ENCODE measurements around the gene ZBTB17. TPM values are rescaled to one million over a fixed set of nuclear protein-coding genes. Genes with fewer than 3 reads are reported as not detected.
"Not testable (repeated sequence)": the region's sequence is repeated elsewhere in the genome, so short reads cannot be mapped to it uniquely, and the experiment has no call there.

The ZBTB17 gene
- 10 to 100 TPM; 16.2 to 24.3 (median 16.7) TPM for total RNA-seq
- polyA plus RNA-seq, result 100 to 1,000 TPM in 1 of 2 donors, 10 to 100 TPM in 1; 90.5 to 106 TPM

DNA sequence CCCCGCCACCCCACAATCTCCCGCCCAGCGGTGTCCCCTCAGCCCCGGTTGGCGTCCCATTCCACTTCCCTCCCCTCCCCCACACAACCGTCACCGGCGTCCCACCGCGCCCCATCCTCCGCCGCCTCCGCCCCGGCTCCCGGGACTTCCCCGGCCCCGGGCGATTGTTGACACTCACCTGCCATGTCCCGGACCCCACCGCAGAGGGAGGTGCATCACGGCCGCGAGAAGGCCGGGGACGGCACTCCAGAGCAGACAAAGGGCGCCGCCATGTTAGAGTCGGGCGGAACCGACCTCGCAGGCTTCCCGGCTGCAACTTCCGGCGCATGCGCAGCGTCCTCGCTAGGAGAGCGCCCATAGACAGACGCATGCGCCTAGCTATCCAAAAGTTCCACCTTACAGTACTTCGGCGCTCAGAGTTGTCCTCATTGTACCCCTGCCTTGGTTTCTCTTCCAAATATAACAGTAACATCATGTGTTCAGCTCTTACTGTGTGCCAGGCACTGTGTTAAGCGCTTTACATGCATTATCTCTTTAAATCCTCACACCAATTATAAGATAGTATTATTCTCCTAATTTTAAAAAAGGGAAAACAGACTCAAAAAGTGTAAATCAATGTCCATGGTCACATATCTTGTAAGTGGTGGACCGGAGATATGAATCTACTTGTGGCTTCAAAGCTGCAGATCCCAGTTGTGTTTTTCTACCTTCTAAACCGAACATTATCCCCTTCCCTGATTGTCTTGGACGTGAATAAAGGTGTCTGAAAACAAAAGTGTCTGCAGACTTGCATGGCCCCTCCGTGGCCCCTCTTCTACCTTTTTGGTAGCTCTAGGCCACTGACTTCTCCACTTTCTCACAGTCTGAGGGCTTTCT is at the start of gene ZBTB17:
Gene ZBTB17 (minus strand): TSS at position 297 of the 876 bp plus-strand sequence. CDS start 27,606 bp downstream, outside the sequence.
- H3K27ac ChIP-seq, result peak within 1 kb of the TSS in 3 of 4 donors; percentile 42 to 59 (median 46)
- FAIRE-seq, result no peak
- TF ChIP-seq CTCF (IDR thresholded peaks at IDR 0.05), result no peak
- H3K27me3 ChIP-seq, result no peaks in the 10 kb centered on the region
- peak within 1 kb of the TSS; percentile 70 to 98 (median 90) for H3K4me3 ChIP-seq
- 8% methylated on average over 44 to 47 of the region's 47 CpGs for WGBS, 2 donors
- DNase-seq, result peak; percentile 88 to 99 (median 94)
- peaks cover 0 to 6% (median 2%) of the 10 kb centered on the region in 3 donors for H3K36me3 ChIP-seq
- intact Hi-C loops (cut with DNase I), result no loop called here
- H3K9me3 ChIP-seq, result no peaks in the 10 kb centered on the region
- peaks cover 7 to 9% (median 7%) of the 10 kb centered on the region in 3 donors for H3K4me1 ChIP-seq
- peak; percentile 98 to 99 (median 99) for ATAC-seq

DNA sequence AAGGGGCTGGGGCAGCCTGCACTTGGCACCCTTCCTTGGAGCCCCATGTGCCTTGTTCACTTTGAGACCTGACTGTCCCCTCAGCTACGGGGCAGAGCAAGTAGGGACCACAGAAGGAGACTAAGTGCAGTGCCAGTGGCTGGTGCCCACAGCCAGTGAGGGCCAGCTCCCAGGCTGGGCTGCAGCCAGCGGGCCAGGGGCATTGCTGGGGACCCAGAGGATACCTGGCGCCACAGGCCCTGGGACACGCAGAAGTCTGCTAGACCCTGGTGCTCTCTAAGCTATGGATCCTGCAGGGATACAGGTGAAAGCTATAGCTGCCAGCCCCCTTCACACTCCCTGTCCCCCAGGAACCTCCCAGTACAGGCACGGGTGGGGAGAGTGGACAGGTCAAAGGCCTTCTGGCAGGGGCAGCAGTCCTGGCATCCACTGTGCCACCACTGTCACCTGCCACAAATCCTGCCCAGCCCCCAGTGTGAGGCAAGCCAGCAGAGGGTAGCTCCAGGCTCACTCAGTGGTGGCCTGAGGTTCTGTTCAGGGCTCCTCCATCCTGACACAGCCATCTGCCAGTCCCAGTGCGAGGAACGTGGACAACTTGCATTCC is 47.3 kb upstream of the ZBTB17 start:
- Histone ChIP-seq H3K36me3 (no peaks in the 10 kb centered on the region), H3K27me3 (no peaks in the 10 kb centered on the region), H3K4me3 (no peak overlapping the region), H3K4me1 (peaks cover 12 to 14% (median 13%) of the 10 kb centered on the region in 3 donors), H3K27ac (no peak overlapping the region), H3K9me3 (no peaks in the 10 kb centered on the region)
- no peak for TF ChIP-seq CTCF (IDR thresholded peaks at IDR 0.05)
- FAIRE-seq, result no peak
- intact Hi-C loops (cut with DNase I), result no loop called here
- peak in 2 of 6 donors; percentile 10 to 73 for DNase-seq
- no peak for ATAC-seq
- 80 to 82% methylated on average over 7 of the region's 7 CpGs for WGBS, 2 donors

DNA sequence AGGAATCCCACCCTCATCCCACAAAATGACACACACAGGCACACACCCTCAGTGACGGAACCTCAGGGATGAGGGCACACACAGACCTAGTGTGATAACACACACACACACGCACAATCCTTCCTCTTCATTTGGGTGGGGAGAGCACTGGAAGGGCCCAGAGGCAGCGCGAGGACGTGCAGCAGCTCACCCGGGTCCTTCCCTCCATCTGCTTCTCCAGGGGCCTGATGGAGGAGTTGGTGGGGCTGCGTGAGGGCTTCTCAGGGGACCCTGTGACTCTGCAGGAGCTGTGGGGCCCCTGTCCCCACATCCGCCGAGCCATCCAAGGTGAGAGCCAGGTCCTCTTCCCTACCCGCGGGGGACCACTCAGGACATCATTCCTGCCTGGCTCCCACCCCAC is 46.5 kb upstream of the ZBTB17 start:
- no peaks in the 10 kb centered on the region for H3K9me3 ChIP-seq
- DNase-seq, result no peak
- H3K4me3 ChIP-seq, result no peak overlapping the region
- TF ChIP-seq CTCF (IDR thresholded peaks at IDR 0.05), result no peak
- no peak overlapping the region for H3K27ac ChIP-seq
- 85 to 86% methylated on average over 11 of the region's 11 CpGs for WGBS, 2 donors
- intact Hi-C loops (cut with DNase I), result no loop called here
- peaks cover 12 to 14% (median 13%) of the 10 kb centered on the region in 3 donors for H3K4me1 ChIP-seq
- no peaks in the 10 kb centered on the region for H3K36me3 ChIP-seq
- H3K27me3 ChIP-seq, result no peaks in the 10 kb centered on the region
- FAIRE-seq, result no peak
- no peak for ATAC-seq

GRCh38 chr1:16021681-16022080 is 45.8 kb upstream of the ZBTB17 start, which contains the start of gene CLCNKA:
CLCNKA (plus strand) TSS chr1:16022036; CDS start chr1:16022620, 584 bp downstream.
- H3K4me3 ChIP-seq, result no peak within 1 kb of the TSS
- intact Hi-C loops (cut with DNase I), result no loop called here
- ATAC-seq (peak; percentile 71 to 89 (median 78)), FAIRE-seq (no peak), DNase-seq (peak in 5 of 6 donors; percentile 68 to 80 (median 71))
- H3K27me3 ChIP-seq, result no peaks in the 10 kb centered on the region
- TF ChIP-seq CTCF (IDR thresholded peaks at IDR 0.05), result no peak
- peaks cover 7 to 12% (median 7%) of the 10 kb centered on the region in 3 donors for H3K4me1 ChIP-seq
- no peaks in the 10 kb centered on the region for H3K9me3 ChIP-seq
- no peak within 1 kb of the TSS for H3K27ac ChIP-seq
- H3K36me3 ChIP-seq, result no peaks in the 10 kb centered on the region
- 5 to 10% methylated on average over 6 of the region's 6 CpGs for WGBS, 2 donors

GRCh38 chr1:16020878-16021277 is 45.0 kb upstream of the ZBTB17 start:
- intact Hi-C loops (cut with DNase I); FAIRE-seq; H3K27ac ChIP-seq; H3K36me3 ChIP-seq; H3K27me3 ChIP-seq; H3K4me3 ChIP-seq; H3K9me3 ChIP-seq: not testable (repeated sequence)
- peaks cover 6 to 12% (median 7%) of the 10 kb centered on the region in 3 donors for H3K4me1 ChIP-seq
- WGBS, 2 donors, result 50 to 61% methylated on average over 9 of the region's 9 CpGs
- DNase-seq (peak in 1 of 6 donors; percentile 55), ATAC-seq (peak in 3 of 4 donors; percentile 26 to 62 (median 34))

All from pancreas (tissue), 10 donors.